ENCODE measurements around the gene P4HTM.
A peak's percentile ranks its signal among the peaks of the same experiment; 100 is the strongest.

Gene P4HTM

DNA sequence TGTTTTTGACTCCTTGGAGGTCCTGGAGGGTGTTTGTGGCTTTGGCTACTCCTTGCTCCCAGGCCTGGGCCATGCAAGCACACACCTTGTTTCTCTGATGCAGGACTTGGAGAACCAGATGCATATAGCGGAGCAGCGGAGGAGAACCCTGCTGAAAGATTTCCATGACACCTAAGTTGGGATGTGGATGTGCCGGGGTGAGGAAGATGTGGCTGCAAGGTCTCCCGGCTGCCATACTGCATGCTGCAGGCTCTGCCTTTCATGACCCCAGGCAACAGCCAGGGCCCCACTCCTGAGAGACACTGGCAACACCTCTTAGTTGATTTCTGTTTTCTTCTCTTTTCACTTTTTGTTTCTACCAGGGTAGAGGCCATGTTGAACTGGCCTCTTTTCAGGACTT lies 6.9 kb upstream of the P4HTM start:
- no peak for DNase-seq (ENCODE audit: low spot score)

DNA sequence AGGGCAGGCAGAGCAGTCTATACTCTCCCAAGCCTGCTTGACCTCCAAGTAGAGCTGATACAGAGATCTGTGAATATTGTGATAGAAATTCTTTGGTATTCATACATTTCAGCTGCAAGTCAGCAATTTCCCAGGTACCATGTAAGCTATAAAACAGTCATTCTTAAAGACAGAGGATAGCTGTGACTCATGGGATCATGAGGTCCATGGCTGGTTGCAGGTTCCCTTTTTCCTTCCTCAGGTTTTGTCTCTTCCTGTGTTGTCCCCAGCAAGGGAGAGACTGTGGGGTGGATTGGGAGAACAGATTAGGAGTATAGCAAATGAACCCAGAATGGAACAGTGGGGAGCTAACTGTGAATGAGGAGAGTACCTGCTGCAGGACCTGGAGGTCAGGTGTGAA lies 5.4 kb upstream of the P4HTM start:
- DNase-seq (ENCODE audit: low spot score) = no peak

DNA sequence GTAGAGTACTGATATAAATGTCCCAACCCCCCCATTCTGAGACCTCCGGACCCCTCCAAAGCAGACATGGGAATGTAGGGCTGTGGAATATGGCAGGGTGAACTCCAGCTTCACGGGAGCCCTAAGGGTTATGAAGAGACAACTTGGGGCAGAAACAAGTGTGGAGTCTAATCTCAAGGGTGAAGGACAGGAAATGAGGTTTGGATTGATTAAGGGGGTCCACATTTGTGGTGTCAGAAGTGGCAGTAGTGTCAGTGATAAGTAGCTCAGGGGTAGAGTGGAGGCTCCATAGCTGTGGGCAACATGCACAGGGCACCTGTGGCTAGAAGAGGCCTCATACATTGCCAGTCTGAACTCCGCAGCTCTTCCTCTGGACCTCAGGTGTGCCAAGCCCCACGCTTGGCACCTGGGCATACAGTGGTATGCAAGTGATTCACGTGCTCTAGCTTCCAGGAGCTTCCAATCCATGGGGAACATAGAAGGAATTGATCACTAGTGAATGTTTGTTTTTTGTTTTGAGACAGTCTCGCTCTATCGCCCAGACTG lies 4.1 kb upstream of the P4HTM start:
- no peak for DNase-seq (ENCODE audit: low spot score)

DNA sequence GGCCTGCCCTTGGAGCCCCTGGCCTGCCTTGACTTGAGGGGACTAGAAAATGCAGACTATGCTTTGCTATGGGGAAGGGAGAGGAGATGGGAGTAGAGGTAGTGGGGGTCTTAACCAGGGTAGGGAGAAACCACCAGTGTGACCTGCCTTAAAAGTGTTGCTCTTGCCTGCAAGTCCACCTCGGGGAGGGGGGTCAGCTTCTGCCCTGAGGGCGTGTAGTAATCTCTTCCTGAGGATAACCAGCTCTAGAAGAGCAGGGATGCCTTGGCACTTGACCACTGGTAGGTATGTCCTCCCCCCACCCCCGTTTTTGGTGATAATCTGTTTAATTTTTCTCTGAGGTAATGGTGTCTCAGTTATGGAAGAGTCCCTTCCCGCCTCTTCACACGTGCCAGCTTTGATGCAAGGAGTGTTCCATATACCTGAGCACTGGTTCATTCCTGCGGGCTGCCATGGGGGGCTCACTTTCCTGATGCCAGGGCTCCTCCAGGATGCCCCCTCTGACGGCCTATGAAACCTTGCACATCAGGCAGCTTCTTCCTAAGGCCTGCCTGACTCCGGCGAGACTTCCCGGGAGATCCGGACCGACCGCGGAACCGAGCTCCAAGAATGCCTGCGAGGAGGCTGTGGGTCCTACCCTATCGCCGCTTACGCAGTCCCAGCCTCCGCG lies 780 bp upstream of the P4HTM start:
- DNase-seq (ENCODE audit: low spot score) = no peak

- DNase-seq (ENCODE audit: low spot score) = no peak
Measured at GRCh38 chr3:48990636-48991469, 812 bp downstream of the P4HTM start.

DNA sequence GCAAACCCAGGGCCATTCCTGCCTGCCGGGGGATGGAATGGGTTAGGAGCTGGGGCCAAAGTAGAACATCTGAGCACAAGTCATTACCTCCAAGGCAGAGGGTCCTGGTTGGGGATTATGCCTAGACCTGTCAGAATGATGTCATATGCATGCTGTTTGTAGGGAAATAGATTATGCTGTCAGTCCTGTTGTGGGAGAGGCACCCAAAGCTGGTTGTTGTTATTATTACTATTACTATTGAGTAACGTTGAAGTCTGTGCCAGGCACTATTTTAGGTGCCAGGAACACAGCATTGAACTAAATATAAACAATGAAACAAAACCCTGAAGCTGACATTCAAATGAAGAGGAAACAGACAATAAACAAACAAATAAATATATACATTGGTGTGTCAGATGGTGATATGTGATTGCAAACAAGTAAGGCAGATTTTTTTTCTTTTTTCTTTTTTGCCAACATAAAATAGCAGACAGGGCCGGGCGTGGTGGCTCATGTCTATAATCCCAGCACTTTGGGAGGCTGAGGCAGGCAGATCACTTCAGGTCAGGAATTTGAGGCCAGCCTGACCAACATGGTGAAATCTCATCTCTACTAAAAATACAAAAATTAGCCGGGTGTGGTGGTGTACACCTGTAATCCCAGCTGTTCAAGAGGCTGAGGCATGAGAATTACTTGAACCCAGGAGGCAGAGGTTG lies 2.0 kb downstream of the P4HTM start:
- DNase-seq (ENCODE audit: low spot score) = no peak

DNA sequence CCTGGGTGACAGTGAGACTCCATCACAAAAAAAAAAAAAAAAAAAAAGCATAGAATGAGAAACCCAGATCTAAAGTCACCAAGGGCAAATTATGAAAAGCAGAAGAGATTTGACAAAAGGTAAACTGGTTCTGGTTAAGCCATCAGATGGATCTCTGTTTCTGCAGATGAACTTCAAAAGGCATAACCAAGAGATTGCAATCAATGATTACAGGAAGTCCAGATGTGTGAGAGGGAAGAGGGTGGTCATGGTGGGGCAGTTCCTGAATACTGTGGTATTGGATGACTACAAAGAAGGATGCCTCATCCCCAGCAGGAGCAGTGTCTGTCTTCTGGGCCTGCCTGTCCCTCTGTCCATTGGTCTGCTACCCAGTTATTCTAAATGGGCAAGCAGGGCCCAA lies 3.8 kb downstream of the P4HTM start:
- no peak for DNase-seq (ENCODE audit: low spot score)

DNA sequence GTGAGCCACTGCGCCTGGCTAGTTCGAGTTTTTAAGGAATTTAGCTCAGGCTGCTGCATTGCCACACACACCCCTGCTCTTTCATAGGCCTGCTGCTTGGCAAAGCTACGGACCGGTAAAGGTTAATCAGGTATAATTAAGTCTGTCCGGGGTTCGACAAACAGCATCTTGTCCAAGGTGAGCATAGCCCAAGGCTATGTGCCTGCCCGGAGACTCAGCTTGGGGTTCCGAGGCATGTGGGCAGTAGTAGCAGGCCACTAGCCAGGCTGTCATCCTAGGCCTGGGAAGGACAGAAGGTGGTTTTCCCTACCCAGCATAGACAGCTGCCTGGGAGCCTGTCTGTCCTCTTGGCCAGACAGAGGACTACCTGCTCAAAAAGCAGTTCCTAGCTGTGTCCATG lies 6.6 kb downstream of the P4HTM start:
- no peak for DNase-seq (ENCODE audit: low spot score)

DNA sequence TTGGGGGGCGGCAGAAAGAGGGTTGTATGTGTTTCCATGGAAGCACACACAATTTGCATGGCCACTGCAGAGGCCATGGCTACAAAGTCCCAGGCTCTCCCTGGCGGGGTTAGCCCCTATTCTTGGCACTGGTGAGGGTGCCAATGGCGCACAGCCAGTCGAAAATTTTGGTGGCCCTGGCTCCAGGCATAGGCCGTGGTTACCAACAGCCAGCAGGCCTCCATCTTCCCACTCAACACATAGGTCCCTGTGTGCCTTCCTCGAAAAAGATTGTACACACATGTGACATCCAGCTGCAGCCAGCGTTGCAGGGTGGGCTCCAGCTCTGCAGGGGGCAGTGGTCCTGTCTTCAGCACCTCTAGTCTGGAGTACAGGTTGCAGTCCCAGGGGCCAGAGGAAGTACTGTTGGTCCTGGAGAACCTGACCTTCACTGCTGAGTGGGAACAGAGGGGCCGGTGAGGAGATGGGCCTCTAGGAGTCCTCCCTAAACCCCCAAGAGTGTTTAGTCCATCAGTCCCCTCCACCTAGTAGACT lies 7.1 kb downstream of the P4HTM start:
- no peak for DNase-seq (ENCODE audit: low spot score)

GRCh38 chr3:48997714-48998637 lies 7.9 kb downstream of the P4HTM start:
- no peak for DNase-seq (ENCODE audit: low spot score)

DNA sequence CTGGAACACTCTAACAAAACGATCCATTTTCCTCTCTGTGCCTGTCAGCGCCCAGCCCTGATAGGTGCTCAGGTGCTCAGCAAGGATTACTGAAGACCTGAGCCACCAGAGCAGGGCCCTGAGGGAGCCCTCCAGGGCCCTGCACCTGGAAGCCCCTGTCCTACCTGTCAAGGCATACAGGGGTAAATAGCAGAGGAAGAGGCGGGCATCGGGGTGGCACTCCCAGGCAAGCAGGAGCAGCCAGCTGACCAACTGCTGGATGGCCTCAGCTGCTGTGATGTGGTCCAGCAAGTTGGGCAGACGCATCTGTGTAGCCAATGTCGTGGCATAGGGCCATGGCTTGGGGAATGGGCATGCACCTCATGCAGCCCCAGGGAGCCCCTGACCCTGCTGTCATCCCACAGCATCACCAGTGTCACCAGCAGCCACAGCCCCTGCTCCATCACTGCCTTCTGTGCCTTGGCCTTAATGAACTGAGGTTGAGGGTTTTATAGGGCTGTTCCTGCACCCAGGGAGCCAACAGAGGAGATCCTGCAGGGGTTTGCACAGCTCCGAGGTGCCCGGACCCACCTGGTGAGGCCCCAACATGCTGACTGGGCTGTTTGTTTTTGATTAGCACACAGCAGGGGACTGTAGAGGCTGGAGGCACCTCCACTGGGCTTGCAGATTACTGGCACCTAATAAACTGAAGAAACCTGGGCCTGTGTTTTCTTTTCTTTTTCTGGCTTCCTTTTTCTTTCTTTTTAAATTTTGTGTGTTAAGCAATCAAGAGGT lies 9.2 kb downstream of the P4HTM start:
- DNase-seq (ENCODE audit: low spot score) = no peak

DNA sequence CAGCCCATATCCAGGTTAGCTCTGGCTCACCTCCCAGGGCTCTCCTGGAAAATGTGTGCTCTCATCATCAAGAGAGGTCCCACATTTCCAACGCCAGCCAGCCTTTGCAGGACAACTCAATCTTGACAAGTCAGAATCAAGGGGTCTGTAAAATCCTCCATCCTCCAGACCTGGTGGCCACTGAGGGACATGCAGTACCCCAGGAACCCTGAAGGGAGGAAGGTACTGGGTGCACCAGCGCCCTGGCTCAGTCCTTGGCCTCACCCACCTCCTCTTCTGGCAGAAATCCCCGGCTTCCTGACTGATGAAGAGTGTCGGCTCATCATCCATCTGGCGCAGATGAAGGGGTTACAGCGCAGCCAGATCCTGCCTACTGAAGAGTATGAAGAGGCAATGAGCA lies 11.1 kb downstream of the P4HTM start:
- no peak for DNase-seq (ENCODE audit: low spot score)

DNA sequence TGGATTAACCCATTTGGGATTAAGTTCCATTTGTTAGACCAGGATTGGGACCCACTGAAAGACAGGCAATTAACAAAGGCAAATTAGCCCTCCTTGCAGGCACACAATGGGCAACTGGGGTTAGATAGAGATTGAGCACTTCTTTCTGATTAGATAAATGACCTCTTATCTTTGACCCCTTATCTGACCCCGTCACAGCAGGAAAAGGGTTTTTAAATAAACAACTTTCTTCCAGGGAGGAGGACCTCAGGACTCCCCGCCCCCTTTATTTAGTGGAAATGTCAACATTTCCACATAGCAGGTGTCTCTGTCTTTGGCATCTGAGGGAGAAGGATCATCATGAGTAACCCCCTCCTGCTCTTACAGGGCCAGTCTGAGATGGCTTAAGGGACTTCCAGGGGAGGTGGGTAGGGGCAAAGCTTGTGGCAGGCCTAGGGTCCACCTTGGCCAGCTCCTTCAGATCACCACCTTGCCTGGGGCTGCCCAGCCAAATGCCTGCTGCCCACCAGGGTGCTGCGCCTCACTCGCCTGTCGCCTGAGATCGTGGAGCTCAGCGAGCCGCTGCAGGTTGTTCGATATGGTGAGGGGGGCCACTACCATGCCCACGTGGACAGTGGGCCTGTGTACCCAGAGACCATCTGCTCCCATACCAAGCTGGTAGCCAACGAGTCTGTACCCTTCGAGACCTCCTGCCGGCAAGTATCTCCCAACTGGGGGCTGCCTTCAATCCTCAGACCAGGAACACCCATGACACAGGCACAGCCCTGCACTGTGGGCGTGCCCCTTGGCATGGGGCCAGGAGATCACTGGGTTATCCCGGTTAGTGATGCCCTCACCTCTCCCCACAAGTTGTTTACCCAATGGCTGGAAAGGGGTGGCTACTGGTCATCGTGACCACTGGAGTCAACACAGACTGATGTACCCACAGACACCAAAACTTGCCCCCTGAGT lies 14.6 kb downstream of the P4HTM start:
- no peak for DNase-seq (ENCODE audit: low spot score)

DNA sequence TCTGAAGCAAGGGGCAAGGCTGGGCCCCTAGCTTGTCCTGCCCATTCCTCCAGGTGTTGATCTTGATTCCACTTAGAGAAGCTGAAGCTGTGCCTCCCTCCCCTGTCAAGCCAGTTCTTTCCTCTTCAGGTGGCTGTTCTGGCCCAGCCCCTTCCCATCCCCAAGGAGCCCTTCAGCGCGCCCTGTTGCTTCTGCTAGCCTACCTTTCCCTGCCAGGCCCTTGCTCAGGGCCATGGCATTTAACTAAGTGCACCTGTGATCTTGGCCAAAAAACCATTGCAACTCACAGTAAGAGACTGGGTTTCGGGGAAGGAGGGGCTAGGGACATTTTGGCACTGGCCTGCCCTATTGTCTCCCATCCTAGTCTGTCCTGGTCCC lies 15.3 kb downstream of the P4HTM start:
- DNase-seq (ENCODE audit: low spot score) = no peak

- DNase-seq (ENCODE audit: low spot score) = no peak
Measured at GRCh38 chr3:49005998-49006397, 16.0 kb downstream of the P4HTM start.

GRCh38 chr3:49006408-49007067 lies 16.5 kb downstream of the P4HTM start:
- DNase-seq (ENCODE audit: low spot score) = peak; percentile 45

DNA sequence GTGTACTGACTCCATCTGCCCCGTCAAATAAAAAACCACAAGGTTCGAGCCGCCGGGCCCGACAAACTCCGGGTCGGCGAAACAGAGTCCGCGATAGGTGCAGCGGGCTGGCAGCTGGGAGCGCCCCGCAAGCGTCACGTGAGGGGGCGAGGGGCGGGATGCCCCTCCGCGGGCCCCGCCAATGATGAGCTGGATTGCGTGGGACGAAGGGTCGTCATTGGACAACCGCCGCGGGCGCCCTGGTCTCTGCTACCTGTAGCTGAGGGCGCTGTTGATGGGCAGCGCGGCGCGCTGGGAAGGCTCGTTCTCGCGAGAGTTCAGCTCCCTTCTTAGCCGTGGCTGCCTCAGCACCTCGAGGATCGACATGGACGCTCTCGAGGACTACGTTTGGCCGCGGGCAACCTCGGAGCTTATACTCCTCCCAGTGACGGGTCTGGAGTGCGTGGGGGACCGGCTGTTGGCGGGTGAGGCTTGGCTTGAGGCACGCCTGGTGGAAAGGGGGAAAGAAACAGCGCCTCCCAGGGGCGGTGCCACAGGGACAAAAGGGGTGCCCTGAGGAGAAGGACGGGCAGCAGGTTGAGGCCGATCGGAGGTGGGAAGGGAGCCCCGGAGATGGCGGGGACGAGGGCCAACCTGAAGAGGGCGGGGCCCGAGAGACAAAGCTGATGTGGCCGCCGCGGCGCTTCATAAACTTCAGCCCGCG lies 17.2 kb downstream of the P4HTM start, which contains the start of gene WDR6:
Gene WDR6 (plus strand): TSS at position 324 of the 703 bp plus-strand sequence. CDS start 41 bp downstream, at position 365.
- peak; percentile 94 for DNase-seq (ENCODE audit: low spot score)
